KMS-11 (cell line): Measurements from ENCODE around the gene LMO7.

ENCODE experiments used
- H2AFZ ChIP-seq: fragments of 200-600 bp; sonication (generic); 2 replicates; pipeline ENCODE4 v1.6.1; 2016; ENCODE audit warnings: antibody characterized with exemption, mixed run types, low read depth
- H3K27ac ChIP-seq: fragments of 200-600 bp; sonication (generic); 2 replicates; pipeline ENCODE4 v1.6.1; 2016; ENCODE audit warnings: mild to moderate bottlenecking, mixed run types
- H3K27me3 ChIP-seq: fragments of 200-600 bp; sonication (generic); 2 replicates; pipeline ENCODE4 v1.6.1; 2017; ENCODE audit warnings: mild to moderate bottlenecking, low read depth, mixed run types, moderate library complexity; ENCODE audit not compliant: insufficient read depth
- H3K36me3 ChIP-seq: fragments of 200-600 bp; sonication (generic); 2 replicates; pipeline ENCODE4 v1.6.1; 2017; ENCODE audit warnings: mild to moderate bottlenecking, mixed run types; ENCODE audit not compliant: insufficient read depth
- H3K4me1 ChIP-seq: fragments of 200-600 bp; sonication (generic); 2 replicates; pipeline ENCODE4 v1.6.1; 2016; ENCODE audit warnings: mild to moderate bottlenecking, low read depth, mixed run types; ENCODE audit not compliant: poor library complexity, severe bottlenecking
- H3K4me2 ChIP-seq: fragments of 200-600 bp; sonication (generic); 2 replicates; pipeline ENCODE4 v1.7.0; 2016; ENCODE audit warnings: mild to moderate bottlenecking, mixed run types
- H3K4me3 ChIP-seq: fragments of 200-600 bp; sonication (generic); IDR thresholded peaks from 2 replicates; pipeline ENCODE4 v1.6.1; 2017; ENCODE audit warnings: low read depth, low read length, mixed read lengths; ENCODE audit not compliant: insufficient read depth
- H3K79me2 ChIP-seq: fragments of 200-600 bp; sonication (generic); 2 replicates; pipeline ENCODE4 v1.6.1; 2016; ENCODE audit warnings: low read depth, mixed run types; ENCODE audit not compliant: insufficient read depth
- H3K9ac ChIP-seq: fragments of 200-600 bp; sonication (generic); 2 replicates; pipeline ENCODE4 v1.6.1; 2016; ENCODE audit warnings: mild to moderate bottlenecking, mixed run types
- H4K20me1 ChIP-seq: fragments of 200-600 bp; sonication (generic); 2 replicates; pipeline ENCODE4 v1.6.1; 2016; ENCODE audit warnings: mild to moderate bottlenecking, mixed run types; ENCODE audit not compliant: insufficient read depth
- TF ChIP-seq, protein P1 (sequence below): fragments of 200-600 bp; sonication (generic); conservative IDR thresholded peaks from 2 replicates; pipeline ENCODE4 v1.6.1; 2017; ENCODE audit warnings: low read depth, mild to moderate bottlenecking, antibody characterized with exemption, low read length, moderate library complexity, mixed read lengths

LMO7 gene

DNA sequence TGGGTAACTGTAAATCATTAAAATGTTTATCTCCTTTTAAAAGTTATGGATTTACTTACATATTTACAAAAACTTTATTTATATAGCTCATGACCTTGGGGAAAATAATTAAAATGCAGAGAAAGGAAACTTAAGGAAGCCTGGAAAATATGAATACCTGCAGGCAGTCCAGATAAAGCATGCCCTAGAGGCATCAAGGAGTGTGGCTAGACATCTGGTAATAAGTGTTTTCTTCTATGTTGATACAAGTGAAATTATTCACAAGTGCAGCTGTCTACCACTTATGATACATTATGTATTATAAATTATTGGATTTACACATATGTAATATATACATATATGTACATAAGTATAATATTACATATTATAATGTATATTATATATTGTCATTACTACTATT is 207.9 kb downstream of the LMO7 start:
- Histone ChIP-seq H3K27ac (no peak overlapping the region), H3K4me2 (no peak overlapping the region), H3K4me1 (no peaks in the 10 kb centered on the region), H4K20me1 (no peaks in the 10 kb centered on the region), H3K9ac (no peak overlapping the region), H2AFZ (no peak overlapping the region), H3K27me3 (no peaks in the 10 kb centered on the region), H3K36me3 (no peaks in the 10 kb centered on the region), H3K79me2 (no peaks in the 10 kb centered on the region), H3K4me3 (no peak overlapping the region)
- TF ChIP-seq, protein P1, sequence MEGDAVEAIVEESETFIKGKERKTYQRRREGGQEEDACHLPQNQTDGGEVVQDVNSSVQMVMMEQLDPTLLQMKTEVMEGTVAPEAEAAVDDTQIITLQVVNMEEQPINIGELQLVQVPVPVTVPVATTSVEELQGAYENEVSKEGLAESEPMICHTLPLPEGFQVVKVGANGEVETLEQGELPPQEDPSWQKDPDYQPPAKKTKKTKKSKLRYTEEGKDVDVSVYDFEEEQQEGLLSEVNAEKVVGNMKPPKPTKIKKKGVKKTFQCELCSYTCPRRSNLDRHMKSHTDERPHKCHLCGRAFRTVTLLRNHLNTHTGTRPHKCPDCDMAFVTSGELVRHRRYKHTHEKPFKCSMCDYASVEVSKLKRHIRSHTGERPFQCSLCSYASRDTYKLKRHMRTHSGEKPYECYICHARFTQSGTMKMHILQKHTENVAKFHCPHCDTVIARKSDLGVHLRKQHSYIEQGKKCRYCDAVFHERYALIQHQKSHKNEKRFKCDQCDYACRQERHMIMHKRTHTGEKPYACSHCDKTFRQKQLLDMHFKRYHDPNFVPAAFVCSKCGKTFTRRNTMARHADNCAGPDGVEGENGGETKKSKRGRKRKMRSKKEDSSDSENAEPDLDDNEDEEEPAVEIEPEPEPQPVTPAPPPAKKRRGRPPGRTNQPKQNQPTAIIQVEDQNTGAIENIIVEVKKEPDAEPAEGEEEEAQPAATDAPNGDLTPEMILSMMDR = no peak

DNA sequence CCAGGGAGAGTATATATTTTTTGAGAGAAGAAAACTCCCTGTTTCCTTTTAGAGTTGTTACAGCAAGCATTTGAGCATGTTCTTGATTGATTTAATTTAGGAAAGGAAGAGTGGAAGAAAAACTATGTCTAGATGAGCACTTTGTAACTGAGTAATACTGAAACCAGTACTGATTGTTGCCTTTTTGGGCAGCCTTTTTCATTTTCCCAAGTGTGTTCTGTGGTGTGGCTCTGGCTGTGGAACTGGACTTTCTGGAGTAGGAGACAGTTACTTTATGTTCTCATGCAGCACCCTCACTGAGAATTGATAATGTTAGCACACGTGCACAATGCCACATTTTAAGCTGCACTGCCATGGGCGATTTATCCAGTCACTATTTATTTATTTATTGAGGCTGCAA is 211.5 kb downstream of the LMO7 start:
- H3K4me1 ChIP-seq = no peaks in the 10 kb centered on the region
- H3K9ac ChIP-seq = no peak overlapping the region
- H4K20me1 ChIP-seq = no peaks in the 10 kb centered on the region
- no peaks in the 10 kb centered on the region for H3K27me3 ChIP-seq
- no peaks in the 10 kb centered on the region for H3K79me2 ChIP-seq
- H3K27ac ChIP-seq = no peak overlapping the region
- no peak overlapping the region for H2AFZ ChIP-seq
- H3K36me3 ChIP-seq = no peaks in the 10 kb centered on the region
- TF ChIP-seq, protein P1 = no peak
- no peak overlapping the region for H3K4me2 ChIP-seq
- no peak overlapping the region for H3K4me3 ChIP-seq

GRCh38 chr13:75850916-75851315 is 214.8 kb downstream of the LMO7 start:
- no peaks in the 10 kb centered on the region for H3K79me2 ChIP-seq
- H2AFZ ChIP-seq = no peak overlapping the region
- no peak overlapping the region for H3K27ac ChIP-seq
- TF ChIP-seq, protein P1 = no peak
- H3K9ac ChIP-seq = no peak overlapping the region
- no peak overlapping the region for H3K4me2 ChIP-seq
- no peaks in the 10 kb centered on the region for H4K20me1 ChIP-seq
- H3K36me3 ChIP-seq = no peaks in the 10 kb centered on the region
- H3K27me3 ChIP-seq = no peaks in the 10 kb centered on the region
- no peak overlapping the region for H3K4me3 ChIP-seq
- no peaks in the 10 kb centered on the region for H3K4me1 ChIP-seq

- no peak overlapping the region for H3K4me2 ChIP-seq
- no peak overlapping the region for H3K4me3 ChIP-seq
- H3K27ac ChIP-seq = no peak overlapping the region
- H4K20me1 ChIP-seq = no peaks in the 10 kb centered on the region
- H3K4me1 ChIP-seq = no peaks in the 10 kb centered on the region
- H3K36me3 ChIP-seq = no peaks in the 10 kb centered on the region
- no peak overlapping the region for H2AFZ ChIP-seq
- TF ChIP-seq, protein P1 = no peak
- no peaks in the 10 kb centered on the region for H3K79me2 ChIP-seq
- H3K27me3 ChIP-seq = no peaks in the 10 kb centered on the region
- no peak overlapping the region for H3K9ac ChIP-seq
Observed at GRCh38 chr13:75855216-75855615, 219.1 kb downstream of the LMO7 start.
